ENCODE data around the gene DNAJA4.

The DNAJA4 gene

GRCh38 chr15:78264304-78265136 lies at the start of gene DNAJA4:
Gene DNAJA4, plus strand, starts transcription at chr15:78264562. Its CDS starts 202 bp downstream, at chr15:78264764.
- DNase-seq (ENCODE audit: low read depth) = no peak

- no peak for DNase-seq (ENCODE audit: low read depth)
Observed at GRCh38 chr15:78216276-78217104, 47.9 kb upstream of the DNAJA4 start.

- no peak for DNase-seq (ENCODE audit: low read depth)
Observed at GRCh38 chr15:78220713-78221112, 43.6 kb upstream of the DNAJA4 start.

- DNase-seq (ENCODE audit: low read depth) = no peak
Observed at GRCh38 chr15:78222745-78223395, 41.5 kb upstream of the DNAJA4 start.

GRCh38 chr15:78223396-78224022 lies 40.9 kb upstream of the DNAJA4 start:
- DNase-seq (ENCODE audit: low read depth) = no peak

GRCh38 chr15:78224023-78224411 lies 40.3 kb upstream of the DNAJA4 start:
- no peak for DNase-seq (ENCODE audit: low read depth)

GRCh38 chr15:78225783-78226541 lies 38.4 kb upstream of the DNAJA4 start:
- no peak for DNase-seq (ENCODE audit: low read depth)

- no peak for DNase-seq (ENCODE audit: low read depth)
Observed at GRCh38 chr15:78228356-78228996, 35.9 kb upstream of the DNAJA4 start.

- no peak for DNase-seq (ENCODE audit: low read depth)
Observed at GRCh38 chr15:78229431-78230406, 34.6 kb upstream of the DNAJA4 start.

GRCh38 chr15:78232951-78233350 lies 31.4 kb upstream of the DNAJA4 start:
- DNase-seq (ENCODE audit: low read depth) = no peak

- DNase-seq (ENCODE audit: low read depth) = no peak
Observed at GRCh38 chr15:78233496-78233895, 30.9 kb upstream of the DNAJA4 start.

- DNase-seq (ENCODE audit: low read depth) = no peak
Observed at GRCh38 chr15:78234515-78235040, 29.8 kb upstream of the DNAJA4 start, which contains the start of gene ACSBG1. Gene ACSBG1, minus strand, starts transcription at chr15:78234565. Its CDS starts 64 bp downstream, at chr15:78234501.

GRCh38 chr15:78236491-78236890 lies 27.9 kb upstream of the DNAJA4 start:
- no peak for DNase-seq (ENCODE audit: low read depth)

GRCh38 chr15:78237146-78237545 lies 27.2 kb upstream of the DNAJA4 start:
- DNase-seq (ENCODE audit: low read depth) = no peak

- DNase-seq (ENCODE audit: low read depth) = no peak
Observed at GRCh38 chr15:78239811-78240210, 24.6 kb upstream of the DNAJA4 start.

GRCh38 chr15:78241017-78241416 lies 23.3 kb upstream of the DNAJA4 start:
- DNase-seq (ENCODE audit: low read depth) = peak; percentile 17

- no peak for DNase-seq (ENCODE audit: low read depth)
Observed at GRCh38 chr15:78242128-78242527, 22.2 kb upstream of the DNAJA4 start.

GRCh38 chr15:78243058-78243457 lies 21.3 kb upstream of the DNAJA4 start:
- DNase-seq (ENCODE audit: low read depth) = no peak

- DNase-seq (ENCODE audit: low read depth) = no peak
Observed at GRCh38 chr15:78243491-78243941, 20.8 kb upstream of the DNAJA4 start.

Measured in non-pigmented ciliary epithelial cell (primary cell).